H1 (cell line): ENCODE data around the gene SYT17. TPM values are rescaled to one million over a fixed set of nuclear protein-coding genes. Genes with fewer than 3 reads are reported as not detected.

Experiments
- CTCF ChIA-PET: fragments of 300-600 bp; sonication (Branson Sonifier 250); formaldehyde crosslinking; loops from one replicate; lab custom pipeline; 2021; ENCODE audit not compliant: partially characterized antibody; lab: Charles Lee
- POLR2A ChIA-PET: fragments of 300-600 bp; sonication (Branson Sonifier 250); formaldehyde crosslinking; loops from one replicate; lab custom pipeline; 2021; ENCODE audit warnings: inconsistent platforms; ENCODE audit not compliant: partially characterized antibody; lab: Charles Lee
- DNase-seq, 2 experiments: peaks; one replicate each; pipeline versions ENCODE4 v3.0.0 to v3.0.0-alpha.2; 2010 to 2022; ENCODE audit warnings: low spot score in 2 of 2, low read depth in 1 of 2, mixed read lengths in 1 of 2
- FAIRE-seq: peaks from 2 replicates; lab custom pipeline; 2011; peaks lifted over from hg19 to GRCh38; lab: Jason Lieb, UNC
- H2AFZ ChIP-seq: 2 replicates; pipeline ENCODE4 v1.8.1; 2012; ENCODE audit warnings: low read length, inconsistent platforms
- H2AK5ac ChIP-seq: 2 replicates; pipeline ENCODE4 v1.6.1; 2013; ENCODE audit warnings: low read depth, low read length
- H2BK120ac ChIP-seq: replicated peaks from 2 replicates; pipeline ENCODE3; 2013; ENCODE audit warnings: low read depth, low read length, inconsistent platforms
- H2BK12ac ChIP-seq: 2 replicates; pipeline ENCODE4 v1.6.1; 2013; ENCODE audit warnings: low read depth, low read length
- H2BK15ac ChIP-seq: 2 replicates; pipeline ENCODE4 v1.6.1; 2013; ENCODE audit warnings: low read length
- H2BK20ac ChIP-seq: 2 replicates; pipeline ENCODE4 v1.6.1; 2013; ENCODE audit warnings: low read length
- H2BK5ac ChIP-seq: 2 replicates; pipeline ENCODE4 v1.6.1; 2013; ENCODE audit warnings: low read depth, low read length
- H3K14ac ChIP-seq: 2 replicates; pipeline ENCODE4 v1.6.1; 2013; ENCODE audit warnings: inconsistent platforms; ENCODE audit not compliant: insufficient read length
- H3K18ac ChIP-seq: 2 replicates; pipeline ENCODE4 v1.6.1; 2013; ENCODE audit warnings: low read length; ENCODE audit errors: extremely low read depth
- H3K23ac ChIP-seq: 2 replicates; pipeline ENCODE4 v1.6.1; 2013; ENCODE audit warnings: inconsistent platforms; ENCODE audit not compliant: insufficient read length
- H3K23me2 ChIP-seq: 2 replicates; pipeline ENCODE4 v1.6.1; 2013; ENCODE audit warnings: low read depth, low read length
- H3K27ac ChIP-seq: 2 replicates; pipeline ENCODE4 v1.6.1; 2011; ENCODE audit warnings: low read depth, low read length, inconsistent platforms
- H3K27me3 ChIP-seq, 4 experiments: replicated peaks in 1 of 4; 1 replicate in 1 of 4; 2 replicates in 3 of 4; pipeline versions ENCODE4 v1.6.1 to v1.8.1; 2011 to 2013; ENCODE audit warnings: low read length in 3 of 4, mild to moderate bottlenecking in 3 of 4, inconsistent platforms in 2 of 4, mixed read lengths in 2 of 4, moderate library complexity in 1 of 4; ENCODE audit not compliant: control insufficient read depth in 3 of 4, insufficient read depth in 3 of 4; ENCODE audit errors: extremely low read depth in 1 of 4
- H3K36me3 ChIP-seq, 4 experiments: 2 replicates each; pipeline versions ENCODE4 v1.6.1 to v1.8.1; 2011 to 2013; ENCODE audit warnings: mild to moderate bottlenecking in 4 of 4, low read length in 3 of 4, moderate library complexity in 2 of 4, control low read depth in 1 of 4, inconsistent platforms in 1 of 4; ENCODE audit not compliant: insufficient read depth in 4 of 4, control insufficient read depth in 2 of 4
- H3K4ac ChIP-seq: replicated peaks from 2 replicates; pipeline ENCODE3; 2013; ENCODE audit warnings: low read length, low read depth, mixed read lengths, inconsistent platforms; ENCODE audit not compliant: insufficient read length
- H3K4me1 ChIP-seq, 4 experiments: replicated peaks in 1 of 4; 1 replicate in 1 of 4; 2 replicates in 3 of 4; pipeline versions ENCODE4 v1.6.1 to v1.8.1; 2011 to 2013; ENCODE audit warnings: low read length in 3 of 4, inconsistent platforms in 2 of 4, mixed read lengths in 1 of 4; ENCODE audit not compliant: insufficient read depth in 4 of 4, control insufficient read depth in 3 of 4
- H3K4me2 ChIP-seq, 2 experiments: 2 replicates each; pipeline versions ENCODE4 v1.6.1 to v1.8.1; 2011 to 2013; ENCODE audit warnings: low read depth in 2 of 2, low read length in 2 of 2, control low read depth in 1 of 2, inconsistent platforms in 1 of 2, mild to moderate bottlenecking in 1 of 2; ENCODE audit not compliant: insufficient read depth in 1 of 2
- H3K4me3 ChIP-seq, 4 experiments: fragments of 200-600, 300-600 bp in 1 of 4; sonication (generic), shearing (Covaris generic), sonication (Bioruptor Twin) in 1 of 4; 2 replicates each; pipeline versions ENCODE4 v1.5.1 to v1.8.1; 2011 to 2016; ENCODE audit warnings: low read length in 4 of 4, low read depth in 3 of 4, control low read depth in 2 of 4, inconsistent platforms in 2 of 4, mild to moderate bottlenecking in 2 of 4, mixed read lengths in 1 of 4, moderate library complexity in 1 of 4; ENCODE audit not compliant: insufficient read depth in 2 of 4; ENCODE audit errors: extremely low read depth in 1 of 4
- H3K56ac ChIP-seq: replicated peaks from 2 replicates; pipeline ENCODE3; 2013; ENCODE audit warnings: low read depth, mild to moderate bottlenecking, mixed read lengths, low read length, inconsistent platforms; ENCODE audit not compliant: insufficient read length
- H3K79me1 ChIP-seq: 2 replicates; pipeline ENCODE4 v1.6.1; 2013; ENCODE audit warnings: low read depth, low read length, control low read depth
- H3K79me2 ChIP-seq, 2 experiments: 2 replicates each; pipeline versions ENCODE4 v1.6.1 to v1.8.1; 2012 to 2013; ENCODE audit warnings: low read length in 2 of 2, mild to moderate bottlenecking in 2 of 2, inconsistent platforms in 1 of 2; ENCODE audit not compliant: insufficient read depth in 2 of 2, control insufficient read depth in 1 of 2
- H3K9ac ChIP-seq, 4 experiments: replicated peaks in 1 of 4; 1 replicate in 1 of 4; 2 replicates in 3 of 4; pipeline versions ENCODE4 v1.6.1 to v1.8.1; 2011 to 2013; ENCODE audit warnings: low read depth in 3 of 4, low read length in 3 of 4, control low read depth in 2 of 4, mild to moderate bottlenecking in 2 of 4, moderate library complexity in 2 of 4, inconsistent platforms in 1 of 4; ENCODE audit errors: extremely low read depth in 1 of 4
- H3K9me3 ChIP-seq, 2 experiments: 2 replicates each; pipeline versions ENCODE4 v1.6.1 to v1.8.1; 2012 to 2013; ENCODE audit warnings: mild to moderate bottlenecking in 2 of 2, moderate library complexity in 2 of 2, control low read depth in 1 of 2, inconsistent platforms in 1 of 2, low read depth in 1 of 2, low read length in 1 of 2, mixed read lengths in 1 of 2; ENCODE audit not compliant: insufficient read depth in 2 of 2
- H4K20me1 ChIP-seq, 2 experiments: replicated peaks in 1 of 2; 2 replicates each; pipeline versions ENCODE3 to v1.8.1; 2011 to 2013; ENCODE audit warnings: inconsistent platforms in 2 of 2, low read length in 2 of 2, mild to moderate bottlenecking in 1 of 2; ENCODE audit not compliant: insufficient read depth in 2 of 2, control insufficient read depth in 1 of 2
- H4K5ac ChIP-seq: 2 replicates; pipeline ENCODE4 v1.6.1; 2013; ENCODE audit warnings: low read length, low read depth, mixed read lengths, inconsistent platforms; ENCODE audit not compliant: insufficient read length
- H4K8ac ChIP-seq: 2 replicates; pipeline ENCODE4 v1.8.0; 2013; ENCODE audit warnings: mild to moderate bottlenecking, moderate library complexity, low read length, inconsistent platforms; ENCODE audit not compliant: insufficient read depth; ENCODE audit errors: extremely low read depth
- H4K91ac ChIP-seq: replicated peaks from 2 replicates; pipeline ENCODE3; 2013; ENCODE audit warnings: low read length, mixed read lengths, inconsistent platforms; ENCODE audit not compliant: insufficient read length
- ASH2L ChIP-seq: fragments of 200-600, 300-600 bp; sonication (generic); IDR thresholded peaks from one replicate; pipeline ENCODE4 v1.7.1; 2017; ENCODE audit warnings: low read length
- CTBP2 ChIP-seq: IDR thresholded peaks from 2 replicates; pipeline ENCODE4 v1.7.0; 2011; ENCODE audit warnings: borderline replicate concordance, mild to moderate bottlenecking, moderate library complexity, mixed read lengths, low read length; ENCODE audit not compliant: insufficient read depth, insufficient read length
- EP300 ChIP-seq, 2 experiments: IDR thresholded peaks; 1 replicate in 1 of 2; 2 replicates in 1 of 2; pipeline ENCODE4 v1.6.1; 2011 to 2012; ENCODE audit warnings: low read depth in 2 of 2, low read length in 2 of 2, mild to moderate bottlenecking in 2 of 2, borderline replicate concordance in 1 of 2, inconsistent platforms in 1 of 2, moderate library complexity in 1 of 2
- EZH2 ChIP-seq: fragments of 200-600 bp; sonication (generic); IDR thresholded peaks from 2 replicates; pipeline ENCODE4 v1.7.1; 2012; ENCODE audit warnings: low read depth, mild to moderate bottlenecking, moderate library complexity, low read length, inconsistent platforms; ENCODE audit not compliant: severe bottlenecking
- KDM1A ChIP-seq: fragments of 200-600, 300-600 bp; sonication (generic); IDR thresholded peaks from 2 replicates; pipeline ENCODE4 v1.7.1; 2016; ENCODE audit warnings: mild to moderate bottlenecking, low read length, borderline replicate concordance
- KDM4A ChIP-seq: IDR thresholded peaks from one replicate; pipeline ENCODE4 v1.7.1; 2012; ENCODE audit warnings: low read depth, mild to moderate bottlenecking, moderate library complexity, low read length, inconsistent platforms; ENCODE audit not compliant: severe bottlenecking
- POLR2AphosphoS5 ChIP-seq: IDR thresholded peaks from 2 replicates; pipeline ENCODE4 v1.6.1; 2011; ENCODE audit warnings: low read depth, low read length
- POU5F1 ChIP-seq: IDR thresholded peaks from 2 replicates; pipeline ENCODE4 v1.6.1; 2011; ENCODE audit warnings: low read depth, mild to moderate bottlenecking, low read length, moderate library complexity
- RFX5 ChIP-seq: IDR thresholded peaks from 2 replicates; pipeline ENCODE4 v1.6.1; 2011; ENCODE audit warnings: low read depth, low read length, improper control_type of control experiment, borderline replicate concordance
- RNF2 ChIP-seq: fragments of 200-900, 300-1000 bp; sonication (generic); IDR thresholded peaks from 2 replicates; pipeline ENCODE4 v1.7.1; 2016; ENCODE audit warnings: borderline replicate concordance, low read depth, mild to moderate bottlenecking, antibody characterized with exemption, low read length; ENCODE audit not compliant: poor library complexity, severe bottlenecking; ENCODE audit errors: missing control alignments
- RXRA ChIP-seq: IDR thresholded peaks from 2 replicates; pipeline ENCODE4 v1.6.1; 2011; ENCODE audit warnings: low read depth, mild to moderate bottlenecking, low read length, moderate library complexity; ENCODE audit not compliant: insufficient read depth
- SAP30 ChIP-seq: fragments of 300-600 bp; sonication (generic); IDR thresholded peaks from 2 replicates; pipeline ENCODE4 v1.7.1; 2012; ENCODE audit warnings: low read length, moderate library complexity, mild to moderate bottlenecking, inconsistent platforms; ENCODE audit not compliant: insufficient read depth, insufficient replicate concordance
- TEAD4 ChIP-seq: IDR thresholded peaks from 2 replicates; pipeline ENCODE4 v1.6.1; 2012; ENCODE audit warnings: low read depth, low read length, inconsistent platforms, mixed read lengths
- WGBS, 2 experiments: shearing (Covaris generic) in 1 of 2; methylation state at CpG; one replicate each; pipeline versions ENCODE4 v1.1.6 to v1.1.7; 2013 to 2015; ENCODE audit warnings: low lambda C conversion rate in 2 of 2, mixed read lengths in 2 of 2, inconsistent platforms in 1 of 2, low coverage in 1 of 2, missing lambda C conversion rate in 1 of 2; ENCODE audit not compliant: insufficient replicate concordance in 2 of 2, insufficient coverage in 1 of 2, insufficient read length in 1 of 2; ENCODE audit errors: extremely low coverage in 1 of 2, missing lambda C conversion rate in 1 of 2; 5-methylcytosine and 5-hydroxymethylcytosine counted together
- polyA plus RNA-seq, 7 experiments: library from polyadenylated mRNA; depleted of rRNA in 3 of 7; stranded (reverse) in 5 of 7; unstranded in 2 of 7; fragments of >200 nt in 5 of 7; fragments of 200-250 nt in 2 of 7; gene quantifications; 1 replicate in 5 of 7; 2 replicates in 1 of 7; 4 replicates in 1 of 7; pipeline versions ENCODE4 v1.2.1 to v1.2.3, GENCODE V29; 2011 to 2013; ENCODE audit warnings: missing spikeins in 2 of 7, mixed read lengths in 2 of 7
- total RNA-seq: library from RNA; stranded (reverse); fragmentation: NEBNext Ultra II Directional; extraction: Animal tissue kit (Norgen Biotek cat#: 25700); gene quantifications from 2 replicates; pipeline ENCODE4 v1.2.1, GENCODE V29; 2021

SYT17 gene
- total and polyA plus RNA-seq, 2 of the 8 experiments (the other 6 are each of a cell fraction or from before 2014, with no cell fraction given), result 5.8 to 18.1 TPM

DNA sequence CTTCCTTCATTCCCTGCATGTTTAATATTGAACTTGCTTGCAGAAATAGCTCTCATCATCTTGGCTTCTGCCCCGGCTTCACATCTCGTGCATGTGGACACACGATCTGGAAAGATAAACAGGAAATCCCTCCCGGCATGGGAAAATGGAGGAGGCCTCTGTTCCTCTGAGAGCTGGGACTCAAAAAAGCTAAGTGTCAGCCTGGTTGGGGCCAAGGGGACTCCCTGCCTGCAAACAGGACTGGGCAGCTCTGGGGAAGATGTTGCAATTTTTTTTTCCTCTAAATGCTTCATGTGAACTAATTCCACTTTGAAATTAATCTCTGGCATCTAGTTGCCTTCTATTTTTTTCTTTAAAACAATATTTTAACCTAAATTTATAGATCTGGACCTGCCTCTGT lies 29.4 kb upstream of the SYT17 start:
- Histone ChIP-seq H2BK15ac (no peak overlapping the region), H3K27me3 (no peaks in the 10 kb centered on the region), H3K36me3 (no peaks in the 10 kb centered on the region), H2BK20ac (no peak overlapping the region), H3K18ac (no peak overlapping the region), H3K79me2 (no peaks in the 10 kb centered on the region), H4K20me1 (no peaks in the 10 kb centered on the region), H2BK12ac (no peak overlapping the region), H3K4ac (no peak overlapping the region), H3K14ac (no peak overlapping the region), H2AK5ac (no peak overlapping the region), H3K79me1 (no peaks in the 10 kb centered on the region), H3K4me1 (0 out of 7 replicates have a peak, but pooled peaks cover 0 to 3% (median 0%) of the 10 kb centered on the region in 4 experiments), H2AFZ (no peak overlapping the region), H3K4me3 (no peak overlapping the region), H3K9me3 (no peaks in the 10 kb centered on the region), H4K8ac (no peak overlapping the region), H3K23ac (no peak overlapping the region), H2BK5ac (no peak overlapping the region), H3K23me2 (no peaks in the 10 kb centered on the region), H2BK120ac (no peak overlapping the region), H3K56ac (no peak overlapping the region), H3K27ac (no peak overlapping the region), H3K9ac (no peak overlapping the region), H4K91ac (no peak overlapping the region), H3K4me2 (no peak overlapping the region), H4K5ac (no peak overlapping the region)
- CTCF ChIA-PET, result interaction anchor here (1.1 to 1.2 kb wide), 4 partner anchors 12 to 155 kb away, joined by 3 read pairs; partner anchors contain the start of gene TMC7
- DNase-seq (no peak), FAIRE-seq (no peak)
- WGBS, 2 experiments, result 87% methylated on average over 4 of the region's 4 CpGs; no CpG with 5 or more reads in 1 of the 2 experiments
- POLR2A ChIA-PET, result interaction anchor here (1.2 kb wide), 1 partner anchor 8 kb away, joined by 4 read pairs; no protein-coding TSS in a partner anchor
- TF ChIP-seq SAP30 (no peak), KDM1A (no peak), KDM4A (no peak), TEAD4 (no peak), RFX5 (no peak), CTBP2 (no peak), ASH2L (no peak), POLR2AphosphoS5 (no peak), POU5F1 (no peak), RNF2 (no peak), RXRA (no peak), EZH2 (no peak), EP300 (IDR thresholded peaks at IDR 0.05; ENCODE audit: borderline replicate concordance in 1 of 2, low read depth in 2 of 2, low read length in 2 of 2) (no peak)
